K562 (cell line): ENCODE results near the gene PPM1L. TPM values are rescaled to one million over a fixed set of nuclear protein-coding genes. Genes with fewer than 3 reads are reported as not detected.
A peak's percentile ranks its signal among the peaks of the same experiment; 100 is the strongest.

Source experiments
- BRD9 ChIP-seq: fragments of 450-650 bp; IDR thresholded peaks from 2 replicates; pipeline ENCODE4 v1.6.1; 2018; ENCODE audit warnings: low read depth; ENCODE audit not compliant: partially characterized antibody
- CCNT2 ChIP-seq: IDR thresholded peaks from 2 replicates; pipeline ENCODE4 v1.6.1; 2011; ENCODE audit warnings: borderline replicate concordance, low read depth, mild to moderate bottlenecking, moderate library complexity, mixed read lengths, low read length; ENCODE audit not compliant: insufficient read length; ENCODE audit errors: extremely low read depth
- E2F3 ChIP-seq: fragments of 250-450 bp; sonication (Bioruptor Pico); IDR thresholded peaks from 2 replicates; pipeline ENCODE4 v1.4.0; 2020; ENCODE audit warnings: mild to moderate bottlenecking
- LARP7 ChIP-seq: fragments of 450-650 bp; IDR thresholded peaks from 2 replicates; pipeline ENCODE4 v1.6.1; 2016
- MCM3 ChIP-seq: fragments of 450-650 bp; IDR thresholded peaks from 2 replicates; pipeline ENCODE4 v1.6.1; 2016
- RFX5 ChIP-seq: IDR thresholded peaks from 2 replicates; pipeline ENCODE4 v1.6.1; 2011; ENCODE audit warnings: low read depth, mild to moderate bottlenecking, improper control_type of control experiment, low read length
- SNIP1 ChIP-seq: fragments of 450-650 bp; IDR thresholded peaks from 2 replicates; pipeline ENCODE4 v1.7.1; 2017; ENCODE audit warnings: low read depth, mild to moderate bottlenecking
- SRSF7 ChIP-seq: fragments of 200-400 bp; formaldehyde crosslinking; optimal IDR thresholded peaks from 2 replicates; pipeline ENCODE3; 2017; ENCODE audit warnings: mild to moderate bottlenecking, low read depth, low read length
- ZNF274 ChIP-seq: IDR thresholded peaks from 2 replicates; pipeline ENCODE4 v1.6.1; 2011; ENCODE audit warnings: low read depth, mild to moderate bottlenecking, low read length, moderate library complexity, borderline replicate concordance
- polyA plus RNA-seq, 8 experiments: library from polyadenylated mRNA; depleted of rRNA in 4 of 8; stranded (reverse) in 5 of 8; unstranded in 3 of 8; fragments of >200 nt; fragmentation: Nextera tagmentation in 2 of 8; fragmentation: Illumina TruSeq in 1 of 8; extraction: Ambion mirVana in 2 of 8; extraction: Trizol in 1 of 8; gene quantifications; 2 replicates each; pipeline versions ENCODE4 v1.2.1 to v1.2.3, GENCODE V29; 2011 to 2014; ENCODE audit warnings: inconsistent platforms in 1 of 8, missing spikeins in 1 of 8
- total RNA-seq, 7 experiments: library from RNA; depleted of rRNA in 6 of 7; stranded (reverse); fragments of >200 nt in 6 of 7; fragmentation: Illumina TruSeq in 2 of 7; extraction: Trizol in 2 of 7; gene quantifications; 2 replicates each; pipeline versions ENCODE4 v1.2.1 to v1.2.3, GENCODE V29; 2011 to 2021; ENCODE audit warnings: low replicate concordance in 1 of 7
- TF ChIP-seq, protein P1 (sequence below): fragments of 450-650 bp; IDR thresholded peaks from 2 replicates; pipeline ENCODE4 v1.6.1; 2016; ENCODE audit warnings: mild to moderate bottlenecking, moderate library complexity
- TF ChIP-seq, protein P2 (sequence below), 2 experiments: IDR thresholded peaks; 2 replicates each; pipeline ENCODE4 v1.6.1; 2012; ENCODE audit warnings: improper control_type of control experiment in 2 of 2, low read depth in 2 of 2, low read length in 2 of 2, borderline replicate concordance in 1 of 2

PPM1L gene
- total and polyA plus RNA-seq, 9 of the 15 experiments (the other 6 are each of a cell fraction or from before 2014, with no cell fraction given): 0.01 to 0.41 (median 0.14) TPM

DNA sequence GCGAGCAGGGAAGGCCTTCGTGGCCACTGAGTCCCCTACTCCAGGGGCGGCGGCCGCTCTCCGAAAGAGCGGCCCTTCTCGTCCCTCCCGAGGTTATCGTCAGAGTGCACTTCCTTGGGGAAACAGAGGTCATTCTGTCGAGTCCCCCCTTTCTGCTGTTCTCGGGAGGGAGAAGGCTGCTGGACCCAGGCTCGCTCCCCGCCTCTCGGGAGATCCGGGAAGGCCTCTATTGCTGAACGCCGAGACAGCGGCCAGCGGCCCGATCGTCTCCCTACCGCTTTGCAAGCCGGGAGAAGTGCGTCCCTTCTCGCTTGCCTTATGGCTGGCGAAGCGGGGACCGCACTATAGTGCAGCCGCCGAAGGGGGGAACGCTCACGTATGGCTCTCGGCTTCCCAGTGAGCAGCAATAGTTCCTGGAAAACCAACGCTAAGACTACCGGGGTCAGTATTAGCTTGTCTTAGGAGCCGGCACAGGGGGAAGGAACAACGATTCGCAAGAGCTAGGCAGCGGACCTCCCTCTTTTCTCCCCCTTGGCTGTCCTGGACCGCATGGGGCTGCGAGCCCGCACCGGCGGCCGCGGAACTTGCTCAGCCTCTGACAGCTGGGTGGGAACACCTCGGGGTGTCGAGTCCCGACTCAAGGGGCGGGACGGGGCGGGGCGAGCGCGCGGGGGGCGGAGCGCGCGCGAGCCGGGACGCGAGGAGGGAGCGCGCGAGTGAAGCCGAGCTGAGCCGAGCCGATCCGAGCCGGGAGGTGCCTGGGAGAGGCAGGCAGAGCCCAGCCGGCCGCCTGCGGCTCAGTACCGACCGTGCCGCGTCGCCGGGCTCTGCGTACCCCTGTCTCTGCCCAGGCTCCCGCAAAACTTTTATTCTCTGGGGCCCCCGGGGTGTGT, 930 bp upstream of the PPM1L start (continued):
- TF ChIP-seq, protein P1, sequence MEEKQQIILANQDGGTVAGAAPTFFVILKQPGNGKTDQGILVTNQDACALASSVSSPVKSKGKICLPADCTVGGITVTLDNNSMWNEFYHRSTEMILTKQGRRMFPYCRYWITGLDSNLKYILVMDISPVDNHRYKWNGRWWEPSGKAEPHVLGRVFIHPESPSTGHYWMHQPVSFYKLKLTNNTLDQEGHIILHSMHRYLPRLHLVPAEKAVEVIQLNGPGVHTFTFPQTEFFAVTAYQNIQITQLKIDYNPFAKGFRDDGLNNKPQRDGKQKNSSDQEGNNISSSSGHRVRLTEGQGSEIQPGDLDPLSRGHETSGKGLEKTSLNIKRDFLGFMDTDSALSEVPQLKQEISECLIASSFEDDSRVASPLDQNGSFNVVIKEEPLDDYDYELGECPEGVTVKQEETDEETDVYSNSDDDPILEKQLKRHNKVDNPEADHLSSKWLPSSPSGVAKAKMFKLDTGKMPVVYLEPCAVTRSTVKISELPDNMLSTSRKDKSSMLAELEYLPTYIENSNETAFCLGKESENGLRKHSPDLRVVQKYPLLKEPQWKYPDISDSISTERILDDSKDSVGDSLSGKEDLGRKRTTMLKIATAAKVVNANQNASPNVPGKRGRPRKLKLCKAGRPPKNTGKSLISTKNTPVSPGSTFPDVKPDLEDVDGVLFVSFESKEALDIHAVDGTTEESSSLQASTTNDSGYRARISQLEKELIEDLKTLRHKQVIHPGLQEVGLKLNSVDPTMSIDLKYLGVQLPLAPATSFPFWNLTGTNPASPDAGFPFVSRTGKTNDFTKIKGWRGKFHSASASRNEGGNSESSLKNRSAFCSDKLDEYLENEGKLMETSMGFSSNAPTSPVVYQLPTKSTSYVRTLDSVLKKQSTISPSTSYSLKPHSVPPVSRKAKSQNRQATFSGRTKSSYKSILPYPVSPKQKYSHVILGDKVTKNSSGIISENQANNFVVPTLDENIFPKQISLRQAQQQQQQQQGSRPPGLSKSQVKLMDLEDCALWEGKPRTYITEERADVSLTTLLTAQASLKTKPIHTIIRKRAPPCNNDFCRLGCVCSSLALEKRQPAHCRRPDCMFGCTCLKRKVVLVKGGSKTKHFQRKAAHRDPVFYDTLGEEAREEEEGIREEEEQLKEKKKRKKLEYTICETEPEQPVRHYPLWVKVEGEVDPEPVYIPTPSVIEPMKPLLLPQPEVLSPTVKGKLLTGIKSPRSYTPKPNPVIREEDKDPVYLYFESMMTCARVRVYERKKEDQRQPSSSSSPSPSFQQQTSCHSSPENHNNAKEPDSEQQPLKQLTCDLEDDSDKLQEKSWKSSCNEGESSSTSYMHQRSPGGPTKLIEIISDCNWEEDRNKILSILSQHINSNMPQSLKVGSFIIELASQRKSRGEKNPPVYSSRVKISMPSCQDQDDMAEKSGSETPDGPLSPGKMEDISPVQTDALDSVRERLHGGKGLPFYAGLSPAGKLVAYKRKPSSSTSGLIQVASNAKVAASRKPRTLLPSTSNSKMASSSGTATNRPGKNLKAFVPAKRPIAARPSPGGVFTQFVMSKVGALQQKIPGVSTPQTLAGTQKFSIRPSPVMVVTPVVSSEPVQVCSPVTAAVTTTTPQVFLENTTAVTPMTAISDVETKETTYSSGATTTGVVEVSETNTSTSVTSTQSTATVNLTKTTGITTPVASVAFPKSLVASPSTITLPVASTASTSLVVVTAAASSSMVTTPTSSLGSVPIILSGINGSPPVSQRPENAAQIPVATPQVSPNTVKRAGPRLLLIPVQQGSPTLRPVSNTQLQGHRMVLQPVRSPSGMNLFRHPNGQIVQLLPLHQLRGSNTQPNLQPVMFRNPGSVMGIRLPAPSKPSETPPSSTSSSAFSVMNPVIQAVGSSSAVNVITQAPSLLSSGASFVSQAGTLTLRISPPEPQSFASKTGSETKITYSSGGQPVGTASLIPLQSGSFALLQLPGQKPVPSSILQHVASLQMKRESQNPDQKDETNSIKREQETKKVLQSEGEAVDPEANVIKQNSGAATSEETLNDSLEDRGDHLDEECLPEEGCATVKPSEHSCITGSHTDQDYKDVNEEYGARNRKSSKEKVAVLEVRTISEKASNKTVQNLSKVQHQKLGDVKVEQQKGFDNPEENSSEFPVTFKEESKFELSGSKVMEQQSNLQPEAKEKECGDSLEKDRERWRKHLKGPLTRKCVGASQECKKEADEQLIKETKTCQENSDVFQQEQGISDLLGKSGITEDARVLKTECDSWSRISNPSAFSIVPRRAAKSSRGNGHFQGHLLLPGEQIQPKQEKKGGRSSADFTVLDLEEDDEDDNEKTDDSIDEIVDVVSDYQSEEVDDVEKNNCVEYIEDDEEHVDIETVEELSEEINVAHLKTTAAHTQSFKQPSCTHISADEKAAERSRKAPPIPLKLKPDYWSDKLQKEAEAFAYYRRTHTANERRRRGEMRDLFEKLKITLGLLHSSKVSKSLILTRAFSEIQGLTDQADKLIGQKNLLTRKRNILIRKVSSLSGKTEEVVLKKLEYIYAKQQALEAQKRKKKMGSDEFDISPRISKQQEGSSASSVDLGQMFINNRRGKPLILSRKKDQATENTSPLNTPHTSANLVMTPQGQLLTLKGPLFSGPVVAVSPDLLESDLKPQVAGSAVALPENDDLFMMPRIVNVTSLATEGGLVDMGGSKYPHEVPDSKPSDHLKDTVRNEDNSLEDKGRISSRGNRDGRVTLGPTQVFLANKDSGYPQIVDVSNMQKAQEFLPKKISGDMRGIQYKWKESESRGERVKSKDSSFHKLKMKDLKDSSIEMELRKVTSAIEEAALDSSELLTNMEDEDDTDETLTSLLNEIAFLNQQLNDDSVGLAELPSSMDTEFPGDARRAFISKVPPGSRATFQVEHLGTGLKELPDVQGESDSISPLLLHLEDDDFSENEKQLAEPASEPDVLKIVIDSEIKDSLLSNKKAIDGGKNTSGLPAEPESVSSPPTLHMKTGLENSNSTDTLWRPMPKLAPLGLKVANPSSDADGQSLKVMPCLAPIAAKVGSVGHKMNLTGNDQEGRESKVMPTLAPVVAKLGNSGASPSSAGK: peak; percentile 67
- TF ChIP-seq ZNF274 (no peak), SRSF7 (no peak), E2F3 (CRISPR knock-in tag) (no peak), SNIP1 (peak; percentile 67; the same call in 1 of the 2 replicates), CCNT2 (peak; percentile 77), RFX5 (no peak), LARP7 (no peak), BRD9 (no peak), MCM3 (no peak)
- TF ChIP-seq, protein P2, sequence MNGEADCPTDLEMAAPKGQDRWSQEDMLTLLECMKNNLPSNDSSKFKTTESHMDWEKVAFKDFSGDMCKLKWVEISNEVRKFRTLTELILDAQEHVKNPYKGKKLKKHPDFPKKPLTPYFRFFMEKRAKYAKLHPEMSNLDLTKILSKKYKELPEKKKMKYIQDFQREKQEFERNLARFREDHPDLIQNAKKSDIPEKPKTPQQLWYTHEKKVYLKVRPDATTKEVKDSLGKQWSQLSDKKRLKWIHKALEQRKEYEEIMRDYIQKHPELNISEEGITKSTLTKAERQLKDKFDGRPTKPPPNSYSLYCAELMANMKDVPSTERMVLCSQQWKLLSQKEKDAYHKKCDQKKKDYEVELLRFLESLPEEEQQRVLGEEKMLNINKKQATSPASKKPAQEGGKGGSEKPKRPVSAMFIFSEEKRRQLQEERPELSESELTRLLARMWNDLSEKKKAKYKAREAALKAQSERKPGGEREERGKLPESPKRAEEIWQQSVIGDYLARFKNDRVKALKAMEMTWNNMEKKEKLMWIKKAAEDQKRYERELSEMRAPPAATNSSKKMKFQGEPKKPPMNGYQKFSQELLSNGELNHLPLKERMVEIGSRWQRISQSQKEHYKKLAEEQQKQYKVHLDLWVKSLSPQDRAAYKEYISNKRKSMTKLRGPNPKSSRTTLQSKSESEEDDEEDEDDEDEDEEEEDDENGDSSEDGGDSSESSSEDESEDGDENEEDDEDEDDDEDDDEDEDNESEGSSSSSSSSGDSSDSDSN (IDR thresholded peaks at IDR 0.05; ENCODE audit: borderline replicate concordance in 1 of 2, low read depth in 2 of 2, low read length in 2 of 2): peak; percentile 90 to 93; a peak in 2 of 4 replicates
